Kidney epithelial cell (primary cell): Measurements from ENCODE around the gene HNMT. TPM values are rescaled to one million over a fixed set of nuclear protein-coding genes. Genes with fewer than 3 reads are reported as not detected.
"Not testable (repeated sequence)": the region's sequence is repeated elsewhere in the genome, so short reads cannot be mapped to it uniquely, and the experiment has no call there.

Source experiments
- DNase-seq: peaks from one replicate; pipeline ENCODE4 v3.0.0-alpha.2; 2010; ENCODE audit warnings: low read depth
- H3K27me3 ChIP-seq: 2 replicates; pipeline ENCODE4 v1.6.0; 2011; ENCODE audit warnings: low read length; ENCODE audit not compliant: control insufficient read depth, insufficient read depth
- H3K36me3 ChIP-seq: 2 replicates; pipeline ENCODE4 v1.5.1; 2011; ENCODE audit warnings: low read length; ENCODE audit not compliant: control insufficient read depth, insufficient read depth
- H3K4me3 ChIP-seq: 2 replicates; pipeline ENCODE4 v1.5.1; 2011; ENCODE audit warnings: low read depth, mild to moderate bottlenecking, control low read depth, low read length
- CTCF ChIP-seq: IDR thresholded peaks from 2 replicates; pipeline ENCODE4 v1.5.1; 2011; ENCODE audit warnings: mild to moderate bottlenecking, moderate library complexity, low read length, control low read depth, inconsistent platforms; ENCODE audit not compliant: insufficient read depth, poor library complexity, severe bottlenecking
- total RNA-seq: library from RNA; depleted of rRNA; stranded (reverse); fragments of >200 nt; gene quantifications from 2 replicates; pipeline ENCODE4 v1.2.3, GENCODE V29; 2015

The HNMT gene
- total RNA-seq, 1 donor from 2014 or later = 9.9 TPM

- no peak for TF ChIP-seq CTCF
- DNase-seq = no peak
- Histone ChIP-seq H3K4me3 (no peak overlapping the region), H3K36me3 (no peaks in the 10 kb centered on the region), H3K27me3 (no peaks in the 10 kb centered on the region)
Measured at GRCh38 chr2:138037090-138037489, 72.8 kb downstream of the HNMT start.

GRCh38 chr2:138040616-138041015 is 76.3 kb downstream of the HNMT start:
- DNase-seq = no peak
- no peaks in the 10 kb centered on the region for H3K36me3 ChIP-seq
- TF ChIP-seq CTCF = no peak

GRCh38 chr2:138042311-138042710 is 78.0 kb downstream of the HNMT start:
- Histone ChIP-seq H3K27me3 (no peaks in the 10 kb centered on the region), H3K4me3 (no peak overlapping the region), H3K36me3 (no peaks in the 10 kb centered on the region)
- no peak for TF ChIP-seq CTCF
- no peak for DNase-seq

More at GRCh38 chr2:138040616-138041015, 76.3 kb downstream of the HNMT start:
- no peaks in the 10 kb centered on the region for H3K27me3 ChIP-seq
- no peak overlapping the region for H3K4me3 ChIP-seq

- H3K36me3 ChIP-seq, DNase-seq, H3K4me3 ChIP-seq, H3K27me3 ChIP-seq: not testable (repeated sequence)
Measured at GRCh38 chr2:138043588-138043987, 79.3 kb downstream of the HNMT start.

GRCh38 chr2:138058427-138058826 is 94.2 kb downstream of the HNMT start:
- no peaks in the 10 kb centered on the region for H3K27me3 ChIP-seq
- H3K4me3 ChIP-seq = no peak overlapping the region
- TF ChIP-seq CTCF = no peak
- no peaks in the 10 kb centered on the region for H3K36me3 ChIP-seq
- DNase-seq = no peak

- no peak for DNase-seq
- no peak overlapping the region for H3K4me3 ChIP-seq
- no peaks in the 10 kb centered on the region for H3K27me3 ChIP-seq
- no peaks in the 10 kb centered on the region for H3K36me3 ChIP-seq
- TF ChIP-seq CTCF = no peak
Measured at GRCh38 chr2:138059487-138060300, 95.4 kb downstream of the HNMT start.
